Measurements from ENCODE around the gene METAP1. TPM values are rescaled to one million over a fixed set of nuclear protein-coding genes. Genes with fewer than 3 reads are reported as not detected.

Gene METAP1
- total and polyA plus RNA-seq, 2 of the 8 experiments (the other 6 are each of a cell fraction or from before 2014, with no cell fraction given) = 50.6 to 85.2 TPM

GRCh38 chr4:98977557-98977956 lies 18.0 kb upstream of the METAP1 start:
- no peak overlapping the region for H3K18ac ChIP-seq (ENCODE audit: extremely low read depth, low read length)
- H4K8ac ChIP-seq (ENCODE audit: extremely low read depth, insufficient read depth, low read length) = no peak overlapping the region
- H2BK12ac ChIP-seq (ENCODE audit: low read depth, low read length) = no peak overlapping the region
- H4K91ac ChIP-seq (replicated peaks; ENCODE audit: insufficient read length, low read length) = no peak overlapping the region
- H3K79me1 ChIP-seq (ENCODE audit: low read depth, low read length) = no peaks in the 10 kb centered on the region
- no peak overlapping the region for H2AFZ ChIP-seq (ENCODE audit: low read length)
- no peak overlapping the region for H2AK5ac ChIP-seq (ENCODE audit: low read depth, low read length)
- H3K79me2 ChIP-seq (ENCODE audit: control insufficient read depth in 1 of 2, insufficient read depth in 2 of 2, low read length in 2 of 2) = no peaks in the 10 kb centered on the region
- H2BK5ac ChIP-seq (ENCODE audit: low read depth, low read length) = no peak overlapping the region
- WGBS, 2 experiments (ENCODE audit: extremely low coverage in 1 of 2, insufficient coverage in 1 of 2, insufficient read length in 1 of 2, insufficient replicate concordance in 2 of 2, low coverage in 1 of 2, low lambda C conversion rate in 2 of 2, missing lambda C conversion rate in 1 of 2) = 83% methylated on average over 7 of the region's 7 CpGs; no CpG with 5 or more reads in 1 of the 2 experiments
- H2BK15ac ChIP-seq (ENCODE audit: low read length) = no peak overlapping the region
- H3K27me3 ChIP-seq (replicated peaks in 1 of 4; ENCODE audit: control insufficient read depth in 3 of 4, extremely low read depth in 1 of 4, insufficient read depth in 3 of 4, low read length in 3 of 4) = no peaks in the 10 kb centered on the region
- no peak overlapping the region for H2BK20ac ChIP-seq (ENCODE audit: low read length)
- FAIRE-seq = no peak
- no peaks in the 10 kb centered on the region for H3K23me2 ChIP-seq (ENCODE audit: low read depth, low read length)
- H4K20me1 ChIP-seq (replicated peaks in 1 of 2; ENCODE audit: control insufficient read depth in 1 of 2, insufficient read depth in 2 of 2, low read length in 2 of 2) = no peaks in the 10 kb centered on the region
- H4K5ac ChIP-seq (ENCODE audit: insufficient read length, low read depth, low read length) = no peak overlapping the region
- no peak overlapping the region for H2BK120ac ChIP-seq (replicated peaks; ENCODE audit: low read depth, low read length)
- no peaks in the 10 kb centered on the region for H3K4me1 ChIP-seq (replicated peaks in 1 of 4; ENCODE audit: control insufficient read depth in 3 of 4, insufficient read depth in 4 of 4, low read length in 3 of 4)
- H3K9me3 ChIP-seq (ENCODE audit: insufficient read depth in 2 of 2, low read depth in 1 of 2, low read length in 1 of 2) = no peaks in the 10 kb centered on the region
- H3K9ac ChIP-seq (replicated peaks in 1 of 4; ENCODE audit: extremely low read depth in 1 of 4, low read depth in 3 of 4, low read length in 3 of 4) = no peak overlapping the region
- ChIA-PET POLR2A (ENCODE audit: partially characterized antibody) (interaction anchor here (1.1 to 1.3 kb wide), 3 partner anchors 18 to 52 kb away, joined by 3 to 6 read pairs (median 4); partner anchors contain the start of genes EIF4E and METAP1), CTCF (ENCODE audit: partially characterized antibody) (interaction anchor here (0.9 to 1.7 kb wide), 2 partner anchors 18 to 79 kb away, joined by 3 to 4 read pairs; partner anchors contain the start of gene METAP1)
- H3K4ac ChIP-seq (replicated peaks; ENCODE audit: insufficient read length, low read depth, low read length) = no peak overlapping the region
- H3K4me3 ChIP-seq (ENCODE audit: extremely low read depth in 1 of 4, insufficient read depth in 2 of 4, low read depth in 3 of 4, low read length in 4 of 4) = no peak overlapping the region
- H3K14ac ChIP-seq (ENCODE audit: insufficient read length) = no peak overlapping the region
- no peak overlapping the region for H3K23ac ChIP-seq (ENCODE audit: insufficient read length)
- no peak overlapping the region for H3K27ac ChIP-seq (ENCODE audit: low read depth, low read length)
- H3K36me3 ChIP-seq (ENCODE audit: control insufficient read depth in 2 of 4, insufficient read depth in 4 of 4, low read length in 3 of 4) = no peaks in the 10 kb centered on the region
- no peak for DNase-seq (ENCODE audit: low read depth in 1 of 2, low spot score in 2 of 2)
- no peak overlapping the region for H3K56ac ChIP-seq (replicated peaks; ENCODE audit: insufficient read length, low read depth, low read length)
- H3K4me2 ChIP-seq (ENCODE audit: insufficient read depth in 1 of 2, low read depth in 2 of 2, low read length in 2 of 2) = no peak overlapping the region
- TF ChIP-seq ATF3 (IDR thresholded peaks at IDR 0.05; ENCODE audit: insufficient read depth, low read depth, low read length) (no peak), USF2 (IDR thresholded peaks at IDR 0.05; ENCODE audit: low read length) (no peak), ASH2L (IDR thresholded peaks at IDR 0.05; ENCODE audit: low read length) (no peak), TAF1 (IDR thresholded peaks at IDR 0.05; ENCODE audit: low read depth, low read length) (no peak), SIX5 (IDR thresholded peaks at IDR 0.05; ENCODE audit: low read depth, low read length) (no peak), CEBPB (IDR thresholded peaks at IDR 0.05; ENCODE audit: low read depth, low read length) (no peak), GABPA (IDR thresholded peaks at IDR 0.05; ENCODE audit: borderline replicate concordance, insufficient read depth, low read length) (no peak), RBBP5 (IDR thresholded peaks at IDR 0.05; ENCODE audit: borderline replicate concordance, low read depth, low read length) (no peak), MAX (IDR thresholded peaks at IDR 0.05) (no peak), CTBP2 (IDR thresholded peaks at IDR 0.05; ENCODE audit: borderline replicate concordance, insufficient read depth, insufficient read length, low read length) (no peak), SIRT6 (IDR thresholded peaks at IDR 0.05; ENCODE audit: low read length) (no peak), BCL11A (IDR thresholded peaks at IDR 0.05; ENCODE audit: low read depth in 2 of 2, low read length in 2 of 2) (no peak), SAP30 (IDR thresholded peaks at IDR 0.05; ENCODE audit: insufficient read depth, insufficient replicate concordance, low read length) (no peak)
